ENCODE data around the gene FZR1. TPM values are rescaled to one million over a fixed set of nuclear protein-coding genes. Genes with fewer than 3 reads are reported as not detected.

FZR1 gene
- total and polyA plus RNA-seq, 2 of the 13 experiments (the other 11 are each of a cell fraction or from before 2014, with no cell fraction given): 29.0 to 30.8 TPM

- TF ChIP-seq FOXC1 (CRISPR knock-in tag; IDR thresholded peaks at IDR 0.05; ENCODE audit: borderline replicate concordance) (0 out of 2 replicates have a peak, but pooled peaks have one; percentile 22), ARID4A (CRISPR knock-in tag; IDR thresholded peaks at IDR 0.05; ENCODE audit: borderline replicate concordance) (peak; percentile 98), ZNF614 (CRISPR knock-in tag; IDR thresholded peaks at IDR 0.05; ENCODE audit: borderline replicate concordance) (peak; percentile 69; the same call in 1 of the 2 replicates), DRAP1 (CRISPR knock-in tag; IDR thresholded peaks at IDR 0.05) (peak; percentile 49; the same call in 1 of the 2 replicates), ZNF142 (CRISPR knock-in tag; IDR thresholded peaks at IDR 0.05) (peak; percentile 72; the same call in 1 of the 2 replicates), PPARG (CRISPR knock-in tag; conservative IDR thresholded peaks at IDR 0.05) (peak; percentile 61; the same call in 1 of the 2 replicates), CREB1 (IDR thresholded peaks at IDR 0.05) (peak; percentile 91), CREB1 (CRISPR knock-in tag; IDR thresholded peaks at IDR 0.05) (peak; percentile 97), SKI (IDR thresholded peaks at IDR 0.05; ENCODE audit: partially characterized antibody) (peak; percentile 36), HDAC1 (CRISPR knock-in tag; IDR thresholded peaks at IDR 0.05) (peak; percentile 92), TRIM22 (IDR thresholded peaks at IDR 0.05) (no peak), FOXK1 (CRISPR knock-in tag; IDR thresholded peaks at IDR 0.05; ENCODE audit: borderline replicate concordance, low read depth) (peak; percentile 89), ZNF891 (CRISPR knock-in tag; IDR thresholded peaks at IDR 0.05) (0 out of 2 replicates have a peak, but pooled peaks have one; percentile 43), FOXA1 (IDR thresholded peaks at IDR 0.05) (no peak), FOXA1 (CRISPR knock-in tag; IDR thresholded peaks at IDR 0.05) (peak; percentile 66), ZNF382 (CRISPR knock-in tag; IDR thresholded peaks at IDR 0.05; ENCODE audit: borderline replicate concordance) (no peak), ZNF317 (CRISPR knock-in tag; IDR thresholded peaks at IDR 0.05) (no peak), POGZ (CRISPR knock-in tag; IDR thresholded peaks at IDR 0.05) (peak; percentile 47; the same call in 1 of the 2 replicates)
Observed at GRCh38 chr19:3505598-3506383, at the start of gene FZR1 (continued).

Data from HepG2 (cell line).